ENCODE measurements around the gene GPR27. TPM values are rescaled to one million over a fixed set of nuclear protein-coding genes. Genes with fewer than 3 reads are reported as not detected.
A peak's percentile ranks its signal among the peaks of the same experiment; 100 is the strongest.

The GPR27 gene
- total RNA-seq, 2 experiments from 2014 or later = 0.17 to 0.28 TPM

DNA sequence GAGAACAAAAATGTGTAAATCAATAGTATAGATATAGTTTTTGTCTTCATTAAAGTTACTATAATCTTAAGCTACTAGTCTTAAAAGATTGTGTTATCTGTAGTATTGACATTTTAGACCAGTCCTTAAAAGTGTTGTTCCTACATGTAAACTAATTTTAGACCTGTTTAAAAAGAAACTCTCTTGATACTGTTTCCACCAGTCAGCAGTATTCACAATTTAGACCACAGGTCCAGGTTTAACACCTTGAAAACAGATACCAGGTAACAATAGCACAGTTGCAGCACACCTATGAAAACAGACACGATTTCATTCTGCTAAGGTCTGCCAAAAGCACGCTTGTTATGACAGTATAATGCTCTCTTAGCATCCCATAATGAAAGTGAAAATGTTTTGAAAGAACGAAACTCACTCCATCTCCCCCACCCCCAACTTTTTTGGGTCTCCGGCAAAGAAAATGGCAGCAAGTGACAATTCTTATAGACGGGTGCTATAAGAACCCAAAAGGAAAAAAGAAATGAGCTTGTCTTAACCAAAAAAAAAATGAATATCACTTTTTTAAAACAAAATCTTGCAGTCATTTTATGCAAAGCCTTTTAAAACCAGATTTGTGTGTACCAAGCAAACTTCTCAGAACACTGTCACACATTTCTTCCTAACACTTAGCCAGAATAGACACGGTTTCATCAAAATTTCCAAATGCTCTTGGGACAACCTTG lies 30.0 kb upstream of the GPR27 start:
- POLR2A ChIA-PET = interaction anchor here (0.9 to 2.3 kb wide), 5 partner anchors 12 to 1124 kb away, joined by 3 to 8 read pairs (median 4); partner anchors contain the start of gene SHQ1
- H3K36me3 Mint-ChIP-seq = peaks cover 27% of the 10 kb centered on the region

GRCh38 chr3:71724171-71724453 lies 29.5 kb upstream of the GPR27 start:
- Mint-ChIP-seq H3K4me1 (peaks cover 57% of the 10 kb centered on the region), H3K27me3 (no peaks in the 10 kb centered on the region), H3K9me3 (no peaks in the 10 kb centered on the region), H3K36me3 (peaks cover 23% of the 10 kb centered on the region), H3K4me3 (peak overlapping the region; percentile 96), H3K27ac (peak overlapping the region; percentile 98)
- ATAC-seq (ENCODE audit: low read depth) (no peak), DNase-seq (no peak)
- POLR2A ChIA-PET = interaction anchor here (0.8 to 2.3 kb wide), 7 partner anchors 13 to 1124 kb away, joined by 3 to 8 read pairs (median 3); partner anchors contain the start of gene SHQ1

More for the DNA sequence above, 30.0 kb upstream of the GPR27 start:
- H3K27me3 Mint-ChIP-seq = no peaks in the 10 kb centered on the region
- H3K4me1 Mint-ChIP-seq = peaks cover 59% of the 10 kb centered on the region
- peak overlapping the region; percentile 96 for H3K4me3 Mint-ChIP-seq
- DNase-seq (no peak), ATAC-seq (ENCODE audit: low read depth) (peak; percentile 38)
- no peaks in the 10 kb centered on the region for H3K9me3 Mint-ChIP-seq
- H3K27ac Mint-ChIP-seq = peak overlapping the region; percentile 98

- Mint-ChIP-seq H3K4me1 (peaks cover 56% of the 10 kb centered on the region), H3K36me3 (peaks cover 18% of the 10 kb centered on the region), H3K4me3 (peak overlapping the region; percentile 96), H3K9me3 (no peaks in the 10 kb centered on the region), H3K27ac (peak overlapping the region; percentile 98), H3K27me3 (no peaks in the 10 kb centered on the region)
- DNase-seq (peak; percentile 74), ATAC-seq (ENCODE audit: low read depth) (peak; percentile 30)
- POLR2A ChIA-PET = interaction anchor here (0.5 to 2.3 kb wide), 10 partner anchors 13 to 1123 kb away, joined by 3 to 8 read pairs (median 4); partner anchors contain the start of gene SHQ1
Measured at GRCh38 chr3:71724584-71725270, 28.9 kb upstream of the GPR27 start.

DNA sequence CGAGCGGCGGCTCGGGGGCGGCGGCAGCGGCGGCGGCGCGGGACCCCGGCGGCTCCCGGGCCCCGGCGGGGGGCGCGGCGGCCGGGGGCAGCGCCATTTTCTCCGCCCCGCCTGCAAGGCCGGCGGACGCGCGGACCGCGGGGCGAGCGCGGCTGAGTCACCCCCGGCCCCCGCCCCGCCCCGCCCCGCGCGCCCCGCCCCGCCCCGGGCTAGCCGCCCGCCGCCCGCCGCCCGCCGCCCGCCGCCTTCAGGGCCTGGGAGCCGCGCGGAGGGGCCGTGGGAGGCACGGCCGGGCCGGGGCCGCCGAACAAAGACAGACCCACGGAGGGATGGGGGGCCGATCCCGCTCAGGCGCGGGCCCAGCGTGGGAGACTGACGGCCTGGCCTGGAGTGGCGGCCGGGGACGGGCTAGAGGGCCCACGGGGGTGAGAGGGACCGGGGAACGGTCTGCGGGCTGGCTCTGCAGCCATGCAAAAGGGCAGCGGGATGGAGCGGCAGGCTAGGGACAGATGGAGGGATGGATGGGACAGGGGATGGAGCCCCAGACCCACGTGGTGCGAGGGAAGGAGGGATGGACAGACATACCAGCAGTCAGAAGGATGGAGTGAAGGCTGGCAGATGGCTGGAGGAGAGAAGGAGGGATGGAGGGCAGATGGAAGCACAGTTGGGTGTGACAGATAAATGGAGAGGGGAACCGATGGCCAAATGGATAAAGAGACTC lies 28.2 kb upstream of the GPR27 start, which contains the start of gene EIF4E3:
TSS of gene EIF4E3 (minus strand) at position 132 of the 721 bp plus-strand sequence. CDS start at position 97, 35 bp downstream.
- peak within 1 kb of the TSS; percentile 98 for H3K4me3 Mint-ChIP-seq
- H3K27me3 Mint-ChIP-seq = no peaks in the 10 kb centered on the region
- peak within 1 kb of the TSS; percentile 99 for H3K27ac Mint-ChIP-seq
- peak; percentile 75 for DNase-seq
- H3K4me1 Mint-ChIP-seq = peaks cover 58% of the 10 kb centered on the region
- H3K9me3 Mint-ChIP-seq = no peaks in the 10 kb centered on the region
- peak; percentile 35 for ATAC-seq (ENCODE audit: low read depth)
- peaks cover 13% of the 10 kb centered on the region for H3K36me3 Mint-ChIP-seq
- POLR2A ChIA-PET = interaction anchor here (0.7 to 2.3 kb wide), 5 partner anchors 21 to 424 kb away, joined by 3 to 8 read pairs (median 3); no protein-coding TSS in a partner anchor

GRCh38 chr3:71726146-71726545 lies 27.5 kb upstream of the GPR27 start:
- Mint-ChIP-seq H3K4me1 (peaks cover 51% of the 10 kb centered on the region), H3K27me3 (no peaks in the 10 kb centered on the region), H3K36me3 (peaks cover 7% of the 10 kb centered on the region), H3K27ac (peak overlapping the region; percentile 99), H3K4me3 (peak overlapping the region; percentile 98), H3K9me3 (no peaks in the 10 kb centered on the region)
- DNase-seq (peak; percentile 48), ATAC-seq (ENCODE audit: low read depth) (peak; percentile 48)
- POLR2A ChIA-PET = no interaction called here

- Mint-ChIP-seq H3K27ac (no peak overlapping the region), H3K4me3 (no peak overlapping the region), H3K27me3 (no peaks in the 10 kb centered on the region), H3K36me3 (no peaks in the 10 kb centered on the region), H3K4me1 (peaks cover 32% of the 10 kb centered on the region), H3K9me3 (no peaks in the 10 kb centered on the region)
- DNase-seq (no peak), ATAC-seq (ENCODE audit: low read depth) (no peak)
- POLR2A ChIA-PET = no interaction called here
Measured at GRCh38 chr3:71728632-71729342, 24.9 kb upstream of the GPR27 start.

- peaks cover 4% of the 10 kb centered on the region for H3K27me3 Mint-ChIP-seq
- H3K36me3 Mint-ChIP-seq = no peaks in the 10 kb centered on the region
- POLR2A ChIA-PET = no interaction called here
- H3K4me3 Mint-ChIP-seq = no peak overlapping the region
- H3K4me1 Mint-ChIP-seq = peaks cover 15% of the 10 kb centered on the region
- H3K9me3 Mint-ChIP-seq = peaks cover 2% of the 10 kb centered on the region
- no peak for ATAC-seq (ENCODE audit: low read depth)
- H3K27ac Mint-ChIP-seq = no peak overlapping the region
- no peak for DNase-seq
Measured at GRCh38 chr3:71732637-71733036, 21.0 kb upstream of the GPR27 start.

GRCh38 chr3:71733319-71733718 lies 20.3 kb upstream of the GPR27 start:
- POLR2A ChIA-PET = no interaction called here
- peaks cover 10% of the 10 kb centered on the region for H3K27me3 Mint-ChIP-seq
- H3K4me3 Mint-ChIP-seq = no peak overlapping the region
- peaks cover 13% of the 10 kb centered on the region for H3K4me1 Mint-ChIP-seq
- H3K36me3 Mint-ChIP-seq = no peaks in the 10 kb centered on the region
- H3K27ac Mint-ChIP-seq = no peak overlapping the region
- ATAC-seq (ENCODE audit: low read depth) = no peak
- peaks cover 2% of the 10 kb centered on the region for H3K9me3 Mint-ChIP-seq
- DNase-seq = no peak

DNA sequence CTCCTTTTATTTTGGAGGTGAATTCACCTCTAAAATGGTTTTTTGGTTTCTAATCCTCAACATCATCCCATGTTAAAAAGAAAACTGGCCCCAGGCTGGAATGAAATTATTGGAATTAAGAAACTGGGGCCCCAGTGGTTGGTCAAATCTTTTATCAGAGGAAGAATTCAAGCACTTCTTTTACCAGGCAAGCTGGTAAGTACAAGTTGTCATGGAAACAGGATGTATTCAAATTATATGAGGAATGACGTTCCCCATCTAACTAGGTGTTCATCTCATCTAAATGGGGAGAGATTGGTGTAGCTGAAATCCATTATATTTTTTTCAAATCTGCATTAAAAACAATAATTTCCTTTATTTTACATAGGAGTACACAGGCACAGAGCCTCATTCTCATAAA lies 18.8 kb upstream of the GPR27 start:
- Mint-ChIP-seq H3K4me1 (peaks cover 3% of the 10 kb centered on the region), H3K9me3 (peaks cover 2% of the 10 kb centered on the region), H3K4me3 (no peak overlapping the region), H3K36me3 (peaks cover 2% of the 10 kb centered on the region), H3K27ac (no peak overlapping the region), H3K27me3 (peaks cover 10% of the 10 kb centered on the region)
- POLR2A ChIA-PET = no interaction called here
- no peak for ATAC-seq (ENCODE audit: low read depth)
- DNase-seq = no peak

- H3K36me3 Mint-ChIP-seq = peaks cover 2% of the 10 kb centered on the region
- no peak overlapping the region for H3K4me3 Mint-ChIP-seq
- H3K27ac Mint-ChIP-seq = no peak overlapping the region
- no peak for ATAC-seq (ENCODE audit: low read depth)
- H3K27me3 Mint-ChIP-seq = peaks cover 11% of the 10 kb centered on the region
- H3K9me3 Mint-ChIP-seq = peaks cover 15% of the 10 kb centered on the region
- H3K4me1 Mint-ChIP-seq = no peaks in the 10 kb centered on the region
- POLR2A ChIA-PET = no interaction called here
- DNase-seq = no peak
Measured at GRCh38 chr3:71742621-71743020, 11.0 kb upstream of the GPR27 start.

DNA sequence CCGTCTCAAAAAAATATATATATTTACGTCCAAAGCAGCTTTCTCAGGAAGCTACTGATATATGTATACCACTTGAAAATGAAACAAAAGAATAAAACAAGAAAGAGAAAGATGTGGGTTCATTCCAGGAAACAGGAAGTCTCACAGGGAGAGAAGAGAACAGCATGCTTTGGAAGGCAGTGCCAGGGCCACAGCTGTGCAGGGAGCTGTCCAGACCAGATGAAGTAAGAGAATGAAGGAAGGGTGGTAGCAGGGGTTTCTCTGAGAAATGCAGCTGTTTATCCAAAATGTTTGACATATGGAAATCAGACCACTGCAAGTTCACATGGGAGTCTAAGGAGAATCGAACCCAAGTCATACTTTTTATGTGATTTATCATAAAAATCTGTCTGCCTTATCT lies 8.9 kb upstream of the GPR27 start:
- Mint-ChIP-seq H3K9me3 (peaks cover 15% of the 10 kb centered on the region), H3K36me3 (no peaks in the 10 kb centered on the region)
- no peak for ATAC-seq (ENCODE audit: low read depth)

GRCh38 chr3:71751602-71752001 lies 2.1 kb upstream of the GPR27 start:
- no peaks in the 10 kb centered on the region for H3K36me3 Mint-ChIP-seq
- H3K9me3 Mint-ChIP-seq = peaks cover 1% of the 10 kb centered on the region
- H3K4me3 Mint-ChIP-seq = no peak overlapping the region
- no peak for DNase-seq
- POLR2A ChIA-PET = no interaction called here
- peaks cover 62% of the 10 kb centered on the region for H3K27me3 Mint-ChIP-seq
- H3K27ac Mint-ChIP-seq = no peak overlapping the region
- no peak for ATAC-seq (ENCODE audit: low read depth)
- peaks cover 2% of the 10 kb centered on the region for H3K4me1 Mint-ChIP-seq

More for the DNA sequence above, 8.9 kb upstream of the GPR27 start:
- no peak overlapping the region for H3K4me3 Mint-ChIP-seq
- no peak for DNase-seq
- POLR2A ChIA-PET = no interaction called here
- H3K27me3 Mint-ChIP-seq = peaks cover 18% of the 10 kb centered on the region
- H3K4me1 Mint-ChIP-seq = no peaks in the 10 kb centered on the region
- no peak overlapping the region for H3K27ac Mint-ChIP-seq
